Esophagus muscularis mucosa (tissue), 3 donors: ENCODE data around the gene MBNL1.

ENCODE experiments used
- CTCF ChIP-seq, 3 experiments: fragments of 200-600 bp in 2 of 3; fragments of 450-650 bp in 1 of 3; sonication (generic) in 2 of 3; IDR thresholded peaks; one replicate each; pipeline ENCODE4 v1.5.1; 2017 to 2019; ENCODE audit warnings: antibody characterized with exemption in 3 of 3, mild to moderate bottlenecking in 2 of 3, moderate library complexity in 1 of 3
- EP300 ChIP-seq: sonication (generic); formaldehyde crosslinking; IDR thresholded peaks from one replicate; pipeline ENCODE4 v1.6.1; 2017; ENCODE audit warnings: antibody characterized with exemption

GRCh38 chr3:152392272-152392880 lies 123.6 kb downstream of the MBNL1 start:
- TF ChIP-seq CTCF (IDR thresholded peaks at IDR 0.05), result no peak
- TF ChIP-seq EP300, result no peak
